Activated CD4-positive, alpha-beta T cell treated with anti-CD3 and anti-CD28 coated beads, Interleukin-2, amount 10 ng/mL, durations not matched to agents 24 days and 14 days (primary cell): ENCODE data around the gene CDCA3. TPM values are rescaled to one million over a fixed set of nuclear protein-coding genes. Genes with fewer than 3 reads are reported as not detected.

ENCODE experiments used
- DNase-seq: peaks from one replicate; pipeline ENCODE4 v3.0.0; 2022
- H3K27ac Mint-ChIP-seq: one replicate; pipeline ENCODE4 v1.8.0; 2022; ENCODE audit warnings: mild to moderate bottlenecking, mixed read lengths
- H3K27me3 Mint-ChIP-seq: one replicate; pipeline ENCODE4 v1.8.0; 2022; ENCODE audit warnings: mixed read lengths
- H3K36me3 Mint-ChIP-seq: one replicate; pipeline ENCODE4 v1.8.0; 2022; ENCODE audit warnings: low read depth, mild to moderate bottlenecking, mixed read lengths
- H3K4me1 Mint-ChIP-seq: one replicate; pipeline ENCODE4 v1.8.0; 2021; ENCODE audit warnings: mixed read lengths
- H3K4me3 Mint-ChIP-seq: one replicate; pipeline ENCODE4 v1.8.0; 2022; ENCODE audit warnings: mild to moderate bottlenecking, moderate library complexity, mixed read lengths
- H3K9me3 Mint-ChIP-seq: one replicate; pipeline ENCODE4 v1.8.0; 2021; ENCODE audit warnings: mixed read lengths
- intact Hi-C: fragments of 100-400 bp; cut with micrococcal nuclease; formaldehyde crosslinking; loops from one replicate; pipeline ENCODE4 v1.15.1; 2023
- total RNA-seq: library from RNA; stranded (reverse); gene quantifications from 2 replicates; pipeline ENCODE4 v1.2.3, GENCODE V29; 2022

Gene CDCA3
- total RNA-seq, 1 donor from 2014 or later: 32.6 TPM

DNA sequence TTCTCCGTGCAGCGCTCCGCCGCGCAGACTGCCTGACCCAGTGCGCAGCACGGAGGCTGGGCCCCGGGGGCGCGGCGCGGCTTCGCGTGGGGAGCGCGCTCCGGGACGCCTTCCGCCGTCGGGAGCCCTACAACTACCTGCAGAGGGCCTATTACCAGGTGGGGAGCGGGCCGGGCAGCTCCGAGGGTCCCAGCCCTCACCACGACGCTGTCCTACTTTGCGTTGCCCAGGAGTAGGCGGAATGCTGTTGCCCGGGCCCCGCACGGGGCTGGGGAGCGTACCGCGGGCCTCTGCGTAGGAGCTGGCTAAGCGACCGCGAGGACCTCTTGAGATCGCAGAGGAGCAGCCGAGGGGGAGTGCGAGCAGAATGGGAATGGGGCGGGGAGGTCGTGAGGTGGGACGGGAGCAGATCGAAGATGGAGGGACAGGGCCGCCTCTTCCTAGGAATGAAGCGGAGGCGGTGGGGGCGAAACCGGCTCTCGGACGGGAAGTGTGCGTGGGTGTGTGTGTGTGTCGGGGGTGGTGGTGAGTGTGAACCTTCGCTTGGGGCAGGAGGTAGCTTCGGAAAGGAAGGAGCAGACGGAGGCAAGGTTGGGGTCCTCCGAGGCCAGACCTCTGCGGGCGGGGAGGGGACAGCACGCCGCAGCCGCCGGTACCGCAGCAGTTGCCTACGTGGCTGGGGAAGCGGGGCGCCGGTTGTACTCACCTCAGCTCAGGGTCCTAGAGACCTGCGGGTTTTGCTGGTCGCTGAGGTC lies 22.1 kb downstream of the CDCA3 start:
- peak; percentile 82 for DNase-seq
- Mint-ChIP-seq H3K27me3 (peaks cover 50% of the 10 kb centered on the region), H3K9me3 (no peaks in the 10 kb centered on the region), H3K36me3 (peaks cover 2% of the 10 kb centered on the region), H3K4me3 (peak overlapping the region; percentile 92), H3K4me1 (peaks cover 26% of the 10 kb centered on the region), H3K27ac (peak overlapping the region; percentile 87)
- intact Hi-C loops: loop anchor here (5.0 kb wide), 3 partner anchors 37 to 272 kb away; partner anchors contain the start of genes IFFO1 and PTMS

DNA sequence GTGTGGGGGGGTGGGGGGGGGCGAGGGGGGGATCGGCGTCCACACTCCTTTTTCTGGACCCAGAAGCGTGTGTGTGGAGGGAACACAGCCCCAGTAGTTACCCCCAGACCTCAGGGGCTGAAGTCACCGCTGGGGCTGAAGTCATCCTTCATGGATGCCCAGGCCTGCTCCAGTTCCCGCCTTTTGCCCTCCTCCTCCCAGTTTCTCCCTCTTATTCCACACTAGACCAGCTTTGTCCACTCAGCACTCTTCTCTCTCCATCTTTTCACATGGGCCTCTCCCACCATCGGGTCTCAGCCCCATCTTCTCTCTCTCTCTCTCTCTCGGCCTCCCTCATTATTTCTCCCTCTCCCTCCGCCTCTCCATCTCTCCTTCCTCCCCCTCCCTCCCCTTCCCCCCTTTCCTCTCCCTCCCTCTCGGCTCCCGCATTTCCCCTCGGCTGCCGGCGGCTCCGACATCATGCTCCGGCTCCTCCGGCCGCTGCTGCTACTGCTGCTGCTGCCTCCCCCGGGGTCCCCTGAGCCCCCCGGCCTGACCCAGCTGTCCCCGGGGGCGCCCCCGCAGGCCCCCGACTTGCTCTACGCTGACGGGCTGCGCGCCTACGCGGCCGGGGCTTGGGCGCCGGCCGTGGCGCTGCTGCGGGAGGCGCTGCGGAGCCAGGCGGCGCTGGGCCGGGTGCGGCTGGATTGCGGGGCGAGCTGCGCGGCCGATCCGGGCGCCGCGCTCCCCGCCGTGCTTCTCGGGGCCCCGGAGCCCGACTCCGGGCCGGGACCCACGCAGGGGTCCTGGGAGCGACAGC lies 22.9 kb downstream of the CDCA3 start, which contains the start of gene P3H3:
P3H3 (plus strand) TSS at position 426 of the 799 bp plus-strand sequence; CDS start at position 460, 34 bp downstream.
- Mint-ChIP-seq H3K4me1 (peaks cover 26% of the 10 kb centered on the region), H3K36me3 (peaks cover 2% of the 10 kb centered on the region), H3K27ac (peak within 1 kb of the TSS; percentile 87), H3K27me3 (peaks cover 52% of the 10 kb centered on the region), H3K9me3 (no peaks in the 10 kb centered on the region), H3K4me3 (peak within 1 kb of the TSS; percentile 92)
- intact Hi-C loops: loop anchor here (5.0 kb wide), 3 partner anchors 36 to 271 kb away; partner anchors contain the start of genes IFFO1 and PTMS
- no peak for DNase-seq

DNA sequence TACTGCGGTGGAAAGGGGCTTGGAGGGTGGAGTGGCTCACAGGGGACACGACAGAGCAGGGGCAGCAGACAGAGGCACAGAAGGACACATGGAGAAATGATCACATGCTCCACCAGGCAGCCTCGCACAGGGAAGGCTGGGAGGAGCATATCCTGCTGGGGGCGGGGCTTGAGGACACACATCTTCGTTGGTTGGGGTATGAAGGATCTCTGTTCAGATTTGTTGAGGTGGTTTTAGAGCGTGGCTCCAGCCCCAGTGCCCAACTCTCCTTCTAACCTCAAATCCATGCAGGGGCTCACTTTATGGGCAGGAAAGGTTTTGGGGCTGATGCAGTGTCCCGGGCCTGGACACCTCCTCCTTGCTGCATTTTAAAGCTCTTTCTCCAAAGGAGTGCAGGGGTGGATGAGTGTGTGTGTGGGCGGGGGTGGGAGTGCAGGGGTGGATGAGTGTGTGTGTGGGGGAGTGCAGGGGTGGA lies 23.6 kb downstream of the CDCA3 start:
- peaks cover 26% of the 10 kb centered on the region for H3K4me1 Mint-ChIP-seq
- intact Hi-C loops: loop anchor here (5.0 kb wide), 3 partner anchors 35 to 270 kb away; partner anchors contain the start of genes IFFO1 and PTMS
- peak overlapping the region; percentile 38 for H3K27ac Mint-ChIP-seq
- DNase-seq: peak; percentile 85
- peak overlapping the region; percentile 60 for H3K4me3 Mint-ChIP-seq
- H3K27me3 Mint-ChIP-seq: peaks cover 58% of the 10 kb centered on the region
- H3K9me3 Mint-ChIP-seq: no peaks in the 10 kb centered on the region
- H3K36me3 Mint-ChIP-seq: peaks cover 2% of the 10 kb centered on the region

DNA sequence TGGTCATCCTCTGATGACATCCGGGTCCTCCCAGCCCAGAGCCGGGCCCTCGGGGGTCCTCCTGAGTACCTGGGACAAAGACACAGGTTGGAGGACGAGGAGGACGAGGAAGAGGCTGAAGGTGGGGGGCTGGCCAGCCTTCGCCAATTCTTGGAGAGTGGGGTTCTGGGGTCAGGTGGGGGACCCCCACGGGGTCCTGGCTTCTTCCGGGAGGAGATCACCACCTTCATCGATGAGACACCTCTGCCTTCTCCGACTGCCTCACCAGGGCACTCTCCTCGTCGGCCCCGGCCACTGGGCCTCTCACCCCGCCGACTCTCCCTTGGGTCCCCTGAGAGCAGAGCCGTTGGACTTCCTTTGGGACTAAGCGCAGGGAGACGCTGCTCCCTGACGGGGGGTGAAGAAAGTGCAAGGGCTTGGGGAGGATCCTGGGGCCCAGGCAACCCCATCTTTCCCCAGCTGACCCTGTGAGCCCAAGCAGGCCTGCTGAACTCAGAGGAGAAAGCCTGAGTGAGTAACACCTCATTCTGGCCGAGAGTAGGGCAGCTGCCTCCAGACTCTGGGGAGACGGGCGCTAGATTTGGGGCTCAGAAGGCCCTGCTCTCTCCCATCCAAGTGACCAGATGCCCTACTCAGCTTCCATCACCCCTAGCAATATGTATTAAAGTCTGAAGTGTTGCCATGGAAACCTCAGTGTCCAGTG lies 24.2 kb downstream of the CDCA3 start:
- Mint-ChIP-seq H3K27ac (peak overlapping the region; percentile 38), H3K9me3 (no peaks in the 10 kb centered on the region), H3K36me3 (peaks cover 2% of the 10 kb centered on the region), H3K27me3 (peaks cover 60% of the 10 kb centered on the region), H3K4me1 (peaks cover 29% of the 10 kb centered on the region), H3K4me3 (peak overlapping the region; percentile 60)
- intact Hi-C loops: loop anchor here (5.0 kb wide), 3 partner anchors 35 to 270 kb away; partner anchors contain the start of genes IFFO1 and PTMS
- DNase-seq: no peak

DNA sequence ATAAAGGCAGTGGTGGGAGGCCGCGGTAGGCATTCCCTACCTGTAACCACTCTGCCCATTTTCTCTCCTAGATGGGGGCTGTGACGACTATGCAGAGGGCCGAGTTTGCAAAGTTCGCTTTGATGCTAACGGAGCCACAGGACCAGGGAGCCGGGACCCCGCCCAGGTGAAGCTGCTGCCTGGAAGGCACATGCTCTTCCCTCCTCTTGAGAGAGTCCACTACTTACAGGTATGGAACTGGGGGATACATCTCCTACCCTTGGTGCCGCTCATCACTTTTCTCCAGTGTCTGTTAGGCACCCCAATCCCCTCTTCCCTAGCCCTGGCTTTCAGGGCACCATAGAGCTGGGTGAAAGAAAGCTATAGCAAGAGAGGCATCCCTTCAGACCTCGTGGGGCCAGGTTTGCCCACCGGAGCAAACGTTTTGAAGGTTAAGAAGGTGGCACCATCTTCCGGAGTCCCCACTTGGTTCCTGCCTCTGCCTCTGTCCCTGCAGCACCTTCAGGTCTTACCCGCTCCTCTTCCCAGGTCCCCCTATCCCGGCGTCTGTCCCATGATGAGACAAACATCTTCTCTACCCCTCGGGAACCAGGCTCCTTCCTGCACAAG lies 24.9 kb downstream of the CDCA3 start:
- intact Hi-C loops: loop anchor here (5.0 kb wide), 3 partner anchors 34 to 269 kb away; partner anchors contain the start of genes IFFO1 and PTMS
- Mint-ChIP-seq H3K4me3 (no peak overlapping the region), H3K27me3 (peaks cover 56% of the 10 kb centered on the region)

DNA sequence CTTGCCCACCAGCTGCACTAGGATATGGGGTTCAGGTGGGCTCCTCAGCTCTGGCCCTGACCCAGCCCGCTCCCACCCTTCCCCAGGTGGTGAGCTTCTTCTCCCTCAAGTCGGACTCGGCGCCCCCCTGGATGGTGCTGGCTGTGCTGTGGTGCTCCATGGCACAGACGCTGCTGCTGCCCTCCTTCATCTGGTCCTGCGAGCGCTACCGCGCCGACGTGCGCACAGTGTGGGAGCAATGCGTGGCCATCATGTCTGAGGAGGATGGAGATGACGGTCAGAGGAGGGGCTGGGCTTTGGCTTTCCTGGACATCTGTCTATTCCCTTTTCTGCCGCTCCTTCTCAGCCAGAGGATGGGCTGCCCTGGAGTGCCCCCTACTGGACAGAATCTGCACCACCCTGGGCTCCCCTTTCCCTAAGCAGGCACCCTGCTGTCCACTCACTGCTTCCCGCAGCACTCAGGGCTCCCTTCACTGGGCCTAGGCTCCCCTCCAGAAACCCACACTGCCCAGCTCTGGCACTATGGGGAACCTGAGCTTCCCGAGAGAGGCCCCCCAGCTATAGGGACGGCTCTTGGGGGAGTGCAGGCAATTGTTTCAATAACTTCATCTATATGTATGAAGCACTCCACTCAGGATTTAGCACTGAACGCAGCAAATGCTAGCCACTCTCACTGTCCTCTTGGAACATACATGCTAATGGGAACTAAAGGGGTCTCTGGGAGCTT lies 25.5 kb downstream of the CDCA3 start:
- H3K27me3 Mint-ChIP-seq: peaks cover 50% of the 10 kb centered on the region

More for the DNA sequence above, 24.9 kb downstream of the CDCA3 start:
- no peak for DNase-seq
- Mint-ChIP-seq H3K27ac (no peak overlapping the region), H3K4me1 (peaks cover 32% of the 10 kb centered on the region), H3K36me3 (peaks cover 3% of the 10 kb centered on the region), H3K9me3 (no peaks in the 10 kb centered on the region)

DNA sequence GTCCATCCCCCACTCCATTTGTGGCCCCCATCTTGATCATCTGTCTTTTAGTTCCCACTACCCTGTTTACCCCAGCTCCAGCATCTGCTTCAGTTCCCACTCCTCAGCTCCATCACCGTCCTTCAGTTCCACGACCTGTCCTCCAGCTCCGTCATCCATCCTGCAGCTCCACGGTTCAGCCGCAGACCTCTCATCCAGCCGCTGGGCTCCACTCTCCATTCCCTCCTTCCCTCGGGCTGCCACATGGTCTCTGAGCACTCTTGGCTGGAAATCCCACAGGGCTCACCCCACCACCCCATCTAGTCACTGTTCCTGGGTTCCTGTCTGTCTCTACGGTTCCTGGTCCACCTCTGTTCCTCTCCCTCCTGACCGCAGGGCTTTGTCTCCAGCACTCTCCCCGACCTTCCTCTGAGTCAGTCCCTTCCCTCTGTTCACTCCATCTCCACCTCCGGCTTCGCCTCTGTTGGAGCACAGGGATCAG lies 26.1 kb downstream of the CDCA3 start:
- peaks cover 40% of the 10 kb centered on the region for H3K4me1 Mint-ChIP-seq
- intact Hi-C loops: loop anchor here (1.0 to 5.0 kb wide), 6 partner anchors 33 to 268 kb away; partner anchors contain the start of genes IFFO1, MLF2 and PTMS
- H3K27ac Mint-ChIP-seq: no peak overlapping the region
- DNase-seq: no peak
- H3K36me3 Mint-ChIP-seq: peaks cover 14% of the 10 kb centered on the region
- no peak overlapping the region for H3K4me3 Mint-ChIP-seq
- H3K27me3 Mint-ChIP-seq: peaks cover 46% of the 10 kb centered on the region
- no peaks in the 10 kb centered on the region for H3K9me3 Mint-ChIP-seq

More for the DNA sequence above, 25.5 kb downstream of the CDCA3 start:
- Mint-ChIP-seq H3K4me3 (peak overlapping the region; percentile 20), H3K9me3 (no peaks in the 10 kb centered on the region), H3K36me3 (peaks cover 9% of the 10 kb centered on the region), H3K4me1 (peaks cover 38% of the 10 kb centered on the region), H3K27ac (no peak overlapping the region)
- intact Hi-C loops: loop anchor here (1.0 to 5.0 kb wide), 6 partner anchors 33 to 268 kb away; partner anchors contain the start of genes IFFO1, MLF2 and PTMS
- peak; percentile 95 for DNase-seq

DNA sequence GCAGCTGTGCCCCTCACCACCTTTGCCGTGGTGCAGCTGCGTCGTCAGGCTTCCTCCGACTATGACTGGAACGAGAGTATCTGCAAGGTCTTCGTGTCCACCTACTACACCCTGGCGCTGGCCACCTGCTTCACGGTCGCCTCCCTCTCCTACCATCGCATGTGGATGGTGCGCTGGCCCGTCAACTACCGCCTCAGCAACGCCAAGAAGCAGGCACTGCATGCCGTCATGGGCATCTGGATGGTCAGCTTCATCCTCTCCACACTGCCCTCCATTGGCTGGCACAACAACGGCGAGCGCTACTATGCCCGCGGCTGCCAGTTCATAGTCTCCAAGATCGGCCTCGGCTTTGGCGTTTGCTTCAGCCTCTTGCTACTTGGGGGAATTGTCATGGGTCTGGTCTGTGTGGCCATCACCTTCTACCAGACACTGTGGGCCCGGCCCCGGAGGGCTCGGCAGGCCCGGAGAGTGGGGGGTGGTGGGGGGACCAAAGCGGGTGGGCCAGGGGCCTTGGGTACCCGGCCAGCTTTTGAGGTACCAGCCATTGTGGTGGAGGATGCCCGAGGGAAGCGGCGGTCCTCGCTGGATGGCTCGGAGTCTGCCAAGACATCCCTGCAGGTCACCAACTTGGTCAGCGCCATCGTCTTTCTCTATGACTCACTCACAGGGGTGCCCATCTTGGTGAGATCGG lies 26.9 kb downstream of the CDCA3 start:
- intact Hi-C loops: no loop called here
- Mint-ChIP-seq H3K36me3 (peaks cover 21% of the 10 kb centered on the region), H3K4me1 (peaks cover 36% of the 10 kb centered on the region), H3K27me3 (peaks cover 46% of the 10 kb centered on the region), H3K27ac (no peak overlapping the region), H3K4me3 (no peak overlapping the region), H3K9me3 (no peaks in the 10 kb centered on the region)
- no peak for DNase-seq

DNA sequence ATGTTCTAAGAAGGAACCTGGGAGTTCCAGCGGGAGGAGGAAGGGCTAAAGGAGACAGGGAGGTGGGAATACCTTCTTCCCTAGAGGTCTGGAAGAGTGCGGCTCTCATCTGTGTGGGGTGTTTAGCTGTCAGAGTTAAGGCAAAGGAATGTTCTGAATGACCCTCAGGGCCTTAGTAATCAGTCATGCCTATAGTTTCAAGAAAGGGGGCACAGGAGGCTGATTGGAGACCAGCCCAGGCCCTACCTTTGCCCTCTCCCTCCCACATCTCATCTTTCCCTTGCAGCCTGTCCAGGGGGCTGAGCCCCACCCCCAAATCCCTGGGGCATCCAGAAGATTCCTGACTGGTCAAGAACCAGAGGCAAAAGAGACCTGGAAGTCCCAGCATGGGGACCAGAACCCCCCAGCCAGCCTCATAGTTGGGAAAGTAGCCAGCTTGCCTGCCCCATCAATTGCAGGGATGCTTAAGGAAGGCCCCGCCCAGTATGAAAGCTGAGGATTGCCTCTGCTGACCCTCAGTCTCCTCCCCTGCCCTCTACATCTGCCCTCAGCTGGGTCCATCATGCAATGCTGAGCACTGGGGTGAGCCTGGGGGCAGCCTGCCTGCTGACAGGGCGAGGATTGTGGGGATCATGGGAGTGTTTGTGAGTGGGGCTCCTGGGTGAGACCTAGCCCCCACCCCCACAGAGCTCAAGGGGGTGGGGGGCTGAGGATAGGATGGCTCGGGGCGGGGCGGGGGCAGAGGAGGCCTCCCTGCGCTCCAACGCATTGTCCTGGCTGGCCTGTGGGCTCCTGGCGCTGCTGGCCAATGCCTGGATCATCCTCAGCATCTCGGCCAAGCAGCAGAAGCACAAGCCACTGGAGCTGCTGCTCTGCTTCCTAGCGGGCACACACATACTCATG lies 27.7 kb downstream of the CDCA3 start:
- Mint-ChIP-seq H3K36me3 (peaks cover 26% of the 10 kb centered on the region), H3K27me3 (peaks cover 41% of the 10 kb centered on the region), H3K9me3 (no peaks in the 10 kb centered on the region), H3K4me3 (no peak overlapping the region), H3K4me1 (peaks cover 31% of the 10 kb centered on the region), H3K27ac (no peak overlapping the region)
- DNase-seq: no peak
- intact Hi-C loops: no loop called here

DNA sequence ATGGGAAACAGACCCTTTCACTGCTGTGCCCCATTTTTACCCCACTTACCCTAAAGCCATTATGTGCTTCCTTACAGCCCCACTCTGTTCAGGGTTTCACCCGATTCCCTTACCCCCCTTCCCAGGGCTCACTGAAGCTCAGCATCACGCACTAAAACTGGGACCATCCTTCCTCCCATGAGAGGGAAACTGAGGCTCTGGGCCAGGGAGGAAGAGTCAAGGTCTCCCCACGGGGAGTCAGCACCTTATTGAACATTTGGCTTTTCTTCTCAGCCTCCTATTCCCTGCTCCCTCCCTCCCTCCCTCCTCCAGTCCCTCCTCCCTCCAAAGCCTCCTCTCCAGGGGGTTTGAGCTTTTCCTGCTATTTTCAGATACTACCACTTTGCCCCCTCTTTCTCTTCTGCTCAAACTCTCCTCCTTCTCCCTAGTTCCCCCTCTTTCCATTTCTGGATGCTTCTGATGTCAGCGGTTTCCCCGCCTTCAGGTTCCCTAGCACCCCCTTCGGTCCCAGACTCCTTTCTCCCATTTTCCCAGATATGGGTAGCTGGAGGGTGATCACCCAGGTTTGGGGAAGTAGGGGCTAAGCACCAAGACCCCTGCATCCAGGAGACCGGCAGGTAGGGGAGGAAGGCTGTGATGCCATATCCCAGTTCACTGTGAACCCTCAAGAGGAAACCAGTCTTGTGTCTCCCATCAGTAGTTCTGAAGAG lies 28.5 kb downstream of the CDCA3 start:
- Mint-ChIP-seq H3K4me1 (peaks cover 28% of the 10 kb centered on the region), H3K27me3 (peaks cover 39% of the 10 kb centered on the region), H3K36me3 (peaks cover 32% of the 10 kb centered on the region), H3K9me3 (no peaks in the 10 kb centered on the region), H3K27ac (no peak overlapping the region), H3K4me3 (peak overlapping the region; percentile 79)
- DNase-seq: no peak
- intact Hi-C loops: no loop called here
